GM19239 (cell line): ENCODE measurements around the gene TARS1.
"Not testable (repeated sequence)": the region's sequence is repeated elsewhere in the genome, so short reads cannot be mapped to it uniquely, and the experiment has no call there.

Experiments
- DNase-seq: peaks from one replicate; pipeline ENCODE4 v3.0.0; 2011; ENCODE audit warnings: low spot score; ENCODE audit not compliant: insufficient read length
- FAIRE-seq: peaks from 2 replicates; lab custom pipeline; 2011; peaks lifted over from hg19 to GRCh38; lab: Jason Lieb, UNC

TARS1 gene

GRCh38 chr5:33479311-33479710 lies 38.5 kb downstream of the TARS1 start:
- DNase-seq (no peak), FAIRE-seq (no peak)

DNA sequence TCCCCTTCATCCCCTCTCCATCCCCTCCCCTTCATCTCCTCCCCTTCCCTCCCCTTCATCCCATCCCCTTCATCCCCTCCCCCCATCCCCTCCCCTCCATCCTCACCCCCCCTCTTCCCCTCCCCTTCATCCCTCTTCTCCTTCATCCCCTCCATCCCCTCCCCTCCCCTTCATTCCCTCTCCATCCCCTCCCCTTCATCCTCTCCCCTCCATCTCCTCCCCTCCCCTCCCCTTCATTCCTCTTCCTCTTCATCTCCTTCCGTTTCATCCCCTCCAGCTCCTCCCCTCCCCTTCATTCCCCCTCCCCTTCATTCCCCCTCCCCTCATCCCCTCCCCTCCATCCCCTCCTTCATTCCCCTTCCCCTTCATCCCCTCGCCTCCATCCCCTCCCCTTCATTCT lies 40.1 kb downstream of the TARS1 start:
- FAIRE-seq (no peak), DNase-seq (no peak)

- no peak for DNase-seq
- FAIRE-seq, result no peak
These were observed 41.6 kb downstream of the TARS1 start for GRCh38 chr5:33482335-33482734.

DNA sequence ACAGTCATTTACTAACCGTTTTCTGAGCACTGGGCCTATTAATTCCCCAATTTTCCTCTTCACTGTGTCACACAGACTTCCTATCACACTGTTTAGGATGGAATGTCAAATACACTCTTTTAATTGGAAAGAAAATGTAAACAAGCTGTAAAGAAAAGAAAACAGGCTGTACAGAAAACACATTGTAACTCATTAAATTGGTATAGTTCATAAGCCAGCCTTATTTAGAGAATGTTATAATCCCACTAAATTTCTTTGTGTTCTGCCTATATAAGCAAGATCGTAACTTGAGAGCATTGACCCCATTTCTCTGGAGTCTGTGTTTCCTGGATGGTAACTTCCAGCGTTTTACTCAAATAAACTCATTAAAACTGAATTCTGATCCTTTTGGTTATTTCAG lies 46.5 kb downstream of the TARS1 start:
- DNase-seq, result no peak
- FAIRE-seq, result no peak

DNA sequence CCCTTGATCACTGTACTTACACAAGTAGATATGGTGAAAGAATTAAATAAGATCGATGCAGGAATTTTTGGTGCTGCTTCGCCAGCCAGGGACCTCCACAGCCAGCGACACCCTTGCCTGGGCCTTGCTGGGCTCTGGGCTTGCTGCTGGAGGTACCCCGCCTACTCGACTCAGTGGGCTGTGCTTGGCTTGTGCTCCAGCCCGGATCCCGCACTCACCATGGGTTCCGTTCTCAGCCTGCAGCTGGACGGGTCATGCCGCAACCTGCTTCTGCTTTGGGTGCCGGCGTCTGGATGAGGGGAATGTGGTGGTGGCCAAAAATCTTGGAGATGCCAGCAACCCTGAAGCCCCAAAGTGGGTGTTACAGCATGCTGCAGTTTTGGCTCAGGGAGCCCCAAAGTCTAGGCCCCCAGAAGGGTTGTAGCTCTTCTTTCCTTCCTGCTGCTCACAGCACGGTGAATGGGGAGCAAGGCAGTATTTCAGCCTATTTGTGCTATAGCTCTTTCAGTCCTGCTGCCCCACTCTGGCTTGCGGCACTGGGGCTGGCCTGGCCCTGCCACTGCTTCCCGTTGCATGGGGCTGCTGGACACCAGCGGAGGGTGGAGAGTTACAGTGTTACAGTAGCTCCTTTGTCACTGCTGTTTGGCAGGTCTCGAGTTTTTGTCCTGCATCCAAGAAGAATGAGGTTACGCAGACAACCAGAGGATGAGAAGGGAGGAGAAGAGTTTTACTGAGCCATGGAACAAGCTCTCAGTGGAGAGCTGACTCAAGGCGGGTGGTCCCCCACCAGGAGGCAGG lies 48.0 kb downstream of the TARS1 start:
- no peak for FAIRE-seq
- no peak for DNase-seq

- no peak for FAIRE-seq
These were observed 48.8 kb downstream of the TARS1 start for GRCh38 chr5:33489481-33490067.

DNA sequence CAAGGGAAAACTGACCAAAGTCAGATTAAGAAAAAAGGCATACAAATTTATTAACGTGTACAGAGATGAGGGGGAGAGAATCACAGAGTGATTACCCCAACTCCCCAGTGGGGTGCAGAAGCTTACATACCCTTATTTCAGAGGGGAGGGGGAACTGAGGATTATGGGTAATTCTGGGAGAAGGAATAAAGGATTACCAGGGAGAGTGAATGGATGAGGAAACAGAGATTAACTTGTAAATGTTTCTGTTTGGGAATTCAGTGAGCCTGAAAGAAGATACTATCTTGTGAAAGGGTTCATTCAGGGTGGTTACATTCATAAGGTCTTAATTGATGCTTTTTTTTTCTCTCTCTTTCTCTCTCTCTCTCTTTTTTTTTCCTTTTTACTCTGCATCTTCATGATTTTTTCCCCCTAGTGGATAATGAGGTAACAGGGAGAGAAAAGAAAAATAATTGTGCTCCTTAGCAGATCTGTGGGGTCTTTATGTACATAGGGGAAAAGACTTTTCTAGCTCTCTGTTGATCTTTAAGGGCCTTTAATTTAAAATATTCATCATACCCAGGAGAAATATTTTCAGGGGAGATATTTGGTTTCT lies 49.4 kb downstream of the TARS1 start:
- DNase-seq (no peak), FAIRE-seq (no peak)

More at GRCh38 chr5:33489481-33490067, 48.8 kb downstream of the TARS1 start:
- DNase-seq, result no peak

DNA sequence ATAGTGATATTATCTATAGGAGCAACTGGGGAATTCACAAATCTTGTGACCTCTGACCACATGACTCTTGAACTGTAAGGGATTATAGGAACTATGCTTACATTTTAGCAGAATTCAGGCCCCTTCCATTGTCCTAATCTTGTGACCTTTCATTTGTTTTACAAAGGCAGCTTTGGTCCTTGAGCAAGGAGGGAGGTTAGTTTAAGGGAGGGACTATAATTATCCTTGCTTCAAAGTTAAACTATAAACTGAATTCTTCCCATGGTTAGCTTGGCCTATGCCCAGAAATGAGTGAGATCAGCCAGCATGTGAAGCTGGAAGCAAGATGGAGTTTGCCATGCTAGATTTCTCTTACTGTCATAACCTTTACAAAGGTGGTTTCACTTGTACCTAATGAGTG lies 51.2 kb downstream of the TARS1 start:
- DNase-seq, result no peak
- FAIRE-seq, result no peak

- DNase-seq (no peak), FAIRE-seq (no peak)
These were observed 53.7 kb downstream of the TARS1 start for GRCh38 chr5:33494466-33494865.

- FAIRE-seq (no peak), DNase-seq (no peak)
These were observed 60.5 kb downstream of the TARS1 start for GRCh38 chr5:33501260-33501659.

GRCh38 chr5:33501899-33502298 lies 61.1 kb downstream of the TARS1 start:
- no peak for FAIRE-seq
- DNase-seq, result no peak

GRCh38 chr5:33504570-33504969 lies 63.8 kb downstream of the TARS1 start:
- DNase-seq (no peak), FAIRE-seq (no peak)

DNA sequence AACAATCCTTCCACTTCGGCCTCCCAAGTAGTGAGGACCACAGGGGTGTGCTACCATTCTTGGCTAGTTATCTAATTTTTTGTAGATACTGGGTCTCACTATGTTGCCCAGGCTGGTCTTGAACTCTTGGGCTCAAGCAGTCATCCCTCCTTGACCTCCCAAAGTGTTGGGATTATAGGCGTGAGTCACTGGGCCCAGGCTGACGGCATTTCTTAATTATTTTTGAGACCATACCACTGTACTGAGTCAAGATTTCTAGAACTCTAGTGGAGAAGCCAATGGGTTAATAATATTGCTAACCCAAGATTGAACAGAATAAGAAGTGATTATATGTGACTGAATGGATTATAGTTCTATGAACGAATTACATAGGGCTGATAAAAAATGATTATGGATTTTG lies 66.7 kb downstream of the TARS1 start:
- DNase-seq (no peak), FAIRE-seq (no peak)

- FAIRE-seq, result no peak
- no peak for DNase-seq
These were observed 68.3 kb downstream of the TARS1 start for GRCh38 chr5:33509036-33509435.

- DNase-seq, result no peak
- no peak for FAIRE-seq
These were observed 72.9 kb downstream of the TARS1 start for GRCh38 chr5:33513462-33514185.

- FAIRE-seq, DNase-seq: not testable (repeated sequence)
These were observed 74.6 kb downstream of the TARS1 start for GRCh38 chr5:33515366-33515765.

DNA sequence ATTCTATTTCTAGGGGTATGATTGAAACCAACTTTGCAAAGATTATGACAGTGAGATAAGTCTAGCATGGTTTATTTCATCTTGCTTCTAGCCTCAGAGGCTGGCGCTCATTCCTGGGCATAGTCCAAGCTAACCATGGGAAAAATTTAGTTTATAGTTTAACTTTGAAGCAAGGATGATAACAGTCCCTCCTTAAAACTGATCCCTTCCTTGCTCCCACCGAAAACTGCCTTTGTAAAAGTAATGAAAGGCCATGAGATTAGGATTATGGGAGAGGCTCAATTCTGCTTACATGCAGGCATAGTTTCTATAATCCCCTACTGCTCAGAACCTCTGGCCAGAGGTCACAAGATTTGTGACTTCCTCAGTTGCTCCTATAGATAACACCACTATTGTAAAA lies 75.7 kb downstream of the TARS1 start:
- FAIRE-seq, result no peak
- DNase-seq, result no peak
